Measurements from ENCODE around the gene TECTA. TPM values are rescaled to one million over a fixed set of nuclear protein-coding genes. Genes with fewer than 3 reads are reported as not detected.
"Not testable (repeated sequence)": the region's sequence is repeated elsewhere in the genome, so short reads cannot be mapped to it uniquely, and the experiment has no call there.

Gene TECTA
- total RNA-seq, 1 donor from 2014 or later, result 0.87 TPM

- ATAC-seq, result no peak
- intact Hi-C loops (cut with DNase I), result no loop called here
Observed at GRCh38 chr11:121228851-121229250, 127.8 kb downstream of the TECTA start.

GRCh38 chr11:121229495-121230215, 128.6 kb downstream of the TECTA start:
- no peak for TF ChIP-seq CTCF (IDR thresholded peaks at IDR 0.05)
- Histone ChIP-seq H3K9me3 (no peaks in the 10 kb centered on the region), H3K4me1 (no peaks in the 10 kb centered on the region), H3K36me3 (no peaks in the 10 kb centered on the region), H3K4me3 (no peak overlapping the region), H3K27me3 (no peaks in the 10 kb centered on the region), H3K27ac (no peak overlapping the region)
- intact Hi-C loops (cut with DNase I), result no loop called here
- DNase-seq, result no peak
- ATAC-seq, result no peak

More at GRCh38 chr11:121228851-121229250, 127.8 kb downstream of the TECTA start:
- TF ChIP-seq CTCF (IDR thresholded peaks at IDR 0.05), result no peak
- H3K36me3 ChIP-seq, result no peaks in the 10 kb centered on the region
- H3K4me1 ChIP-seq, result no peaks in the 10 kb centered on the region
- no peak for DNase-seq
- H3K27ac ChIP-seq, result no peak overlapping the region
- no peaks in the 10 kb centered on the region for H3K9me3 ChIP-seq
- H3K4me3 ChIP-seq, result no peak overlapping the region
- no peaks in the 10 kb centered on the region for H3K27me3 ChIP-seq

GRCh38 chr11:121231576-121232278, 130.7 kb downstream of the TECTA start:
- DNase-seq (no peak), ATAC-seq (no peak)
- no peak overlapping the region for H3K4me3 ChIP-seq
- intact Hi-C loops (cut with DNase I), result no loop called here
- H3K27ac ChIP-seq, result no peak overlapping the region
- TF ChIP-seq CTCF (IDR thresholded peaks at IDR 0.05), result no peak
- H3K27me3 ChIP-seq, result no peaks in the 10 kb centered on the region
- no peaks in the 10 kb centered on the region for H3K4me1 ChIP-seq
- H3K9me3 ChIP-seq, result no peaks in the 10 kb centered on the region
- H3K36me3 ChIP-seq, result no peaks in the 10 kb centered on the region

- DNase-seq, result no peak
- no peak for ATAC-seq
- Histone ChIP-seq H3K9me3 (no peaks in the 10 kb centered on the region), H3K27me3 (no peaks in the 10 kb centered on the region), H3K27ac (no peak overlapping the region), H3K4me1 (no peaks in the 10 kb centered on the region), H3K4me3 (no peak overlapping the region), H3K36me3 (no peaks in the 10 kb centered on the region)
- intact Hi-C loops (cut with DNase I), result no loop called here
- no peak for TF ChIP-seq CTCF (IDR thresholded peaks at IDR 0.05)
Observed at GRCh38 chr11:121235057-121235456, 134.0 kb downstream of the TECTA start.

GRCh38 chr11:121236115-121237001, 135.3 kb downstream of the TECTA start:
- H3K27ac ChIP-seq, result no peak overlapping the region
- H3K27me3 ChIP-seq, result no peaks in the 10 kb centered on the region
- no peak overlapping the region for H3K4me3 ChIP-seq
- H3K9me3 ChIP-seq, result no peaks in the 10 kb centered on the region
- intact Hi-C loops (cut with DNase I), result no loop called here
- no peaks in the 10 kb centered on the region for H3K36me3 ChIP-seq
- H3K4me1 ChIP-seq, result no peaks in the 10 kb centered on the region
- DNase-seq (no peak), ATAC-seq (no peak)
- TF ChIP-seq CTCF (IDR thresholded peaks at IDR 0.05), result no peak

GRCh38 chr11:121237247-121237646, 136.2 kb downstream of the TECTA start:
- H3K27ac ChIP-seq; H3K27me3 ChIP-seq; intact Hi-C loops (cut with DNase I); DNase-seq; ATAC-seq; H3K4me3 ChIP-seq; H3K4me1 ChIP-seq; H3K36me3 ChIP-seq; H3K9me3 ChIP-seq: not testable (repeated sequence)

Data from upper lobe of right lung (tissue), 1 donor.